SJCRH30 (cell line): Measurements from ENCODE around the gene LRP5. TPM values are rescaled to one million over a fixed set of nuclear protein-coding genes. Genes with fewer than 3 reads are reported as not detected.
A peak's percentile ranks its signal among the peaks of the same experiment; 100 is the strongest.

Experiments
- DNase-seq, 2 experiments: peaks; one replicate each; pipeline ENCODE4 v3.0.0-alpha.2; 2015 to 2020
- H3K27ac ChIP-seq: fragments of 250-450 bp; sonication (Bioruptor Pico); 2 replicates; pipeline ENCODE4 v1.5.1; 2020; ENCODE audit warnings: mild to moderate bottlenecking, moderate library complexity
- H3K27me3 ChIP-seq: fragments of 250-450 bp; sonication (Bioruptor Pico); 2 replicates; pipeline ENCODE4 v1.5.1; 2020; ENCODE audit warnings: mild to moderate bottlenecking, moderate library complexity
- H3K36me3 ChIP-seq: fragments of 250-450 bp; sonication (Bioruptor Pico); 2 replicates; pipeline ENCODE4 v1.5.1; 2020; ENCODE audit warnings: mild to moderate bottlenecking, moderate library complexity
- H3K4me1 ChIP-seq: fragments of 250-450 bp; sonication (Bioruptor Pico); 2 replicates; pipeline ENCODE4 v1.5.1; 2020; ENCODE audit warnings: mild to moderate bottlenecking, moderate library complexity
- H3K4me3 ChIP-seq: fragments of 250-450 bp; sonication (Bioruptor Pico); 2 replicates; pipeline ENCODE4 v1.5.1; 2020; ENCODE audit warnings: mild to moderate bottlenecking, moderate library complexity
- H3K9me3 ChIP-seq: fragments of 250-450 bp; sonication (Bioruptor Pico); replicated peaks from 2 replicates; pipeline ENCODE4 v1.5.1; 2020; ENCODE audit warnings: mild to moderate bottlenecking, moderate library complexity
- total RNA-seq: library from RNA; depleted of rRNA; stranded (reverse); fragments of >200 nt; shearing (Covaris generic); gene quantifications from 2 replicates; pipeline ENCODE4 v1.2.3, GENCODE V29; 2014

The LRP5 gene
- total RNA-seq, 1 experiment from 2014 or later = 46.5 TPM

- Histone ChIP-seq H3K36me3 (peaks cover 22% of the 10 kb centered on the region), H3K27me3 (no peaks in the 10 kb centered on the region), H3K4me1 (no peaks in the 10 kb centered on the region), H3K27ac (no peak overlapping the region), H3K9me3 (no peaks in the 10 kb centered on the region), H3K4me3 (no peak overlapping the region)
- DNase-seq = no peak
Observed at GRCh38 chr11:68350759-68351449, 38.5 kb downstream of the LRP5 start.

GRCh38 chr11:68351450-68352275 is 39.3 kb downstream of the LRP5 start:
- H3K9me3 ChIP-seq = no peaks in the 10 kb centered on the region
- peaks cover 27% of the 10 kb centered on the region for H3K36me3 ChIP-seq
- no peak overlapping the region for H3K4me3 ChIP-seq
- no peaks in the 10 kb centered on the region for H3K4me1 ChIP-seq
- no peaks in the 10 kb centered on the region for H3K27me3 ChIP-seq
- H3K27ac ChIP-seq = no peak overlapping the region
- no peak for DNase-seq

GRCh38 chr11:68352591-68352990 is 40.2 kb downstream of the LRP5 start:
- DNase-seq = no peak
- H3K27ac ChIP-seq = no peak overlapping the region
- no peaks in the 10 kb centered on the region for H3K9me3 ChIP-seq

GRCh38 chr11:68353118-68353517 is 40.7 kb downstream of the LRP5 start:
- Histone ChIP-seq H3K4me1 (no peaks in the 10 kb centered on the region), H3K27me3 (no peaks in the 10 kb centered on the region), H3K27ac (no peak overlapping the region), H3K9me3 (no peaks in the 10 kb centered on the region), H3K4me3 (no peak overlapping the region), H3K36me3 (peaks cover 40% of the 10 kb centered on the region)
- no peak for DNase-seq

More at GRCh38 chr11:68352591-68352990, 40.2 kb downstream of the LRP5 start:
- H3K4me3 ChIP-seq = no peak overlapping the region
- H3K4me1 ChIP-seq = no peaks in the 10 kb centered on the region
- H3K36me3 ChIP-seq = peaks cover 36% of the 10 kb centered on the region
- no peaks in the 10 kb centered on the region for H3K27me3 ChIP-seq

GRCh38 chr11:68353669-68354068 is 41.3 kb downstream of the LRP5 start:
- Histone ChIP-seq H3K36me3 (peaks cover 43% of the 10 kb centered on the region), H3K27me3 (no peaks in the 10 kb centered on the region), H3K27ac (no peak overlapping the region; the same call in 1 of the 2 replicates), H3K4me3 (no peak overlapping the region), H3K4me1 (no peaks in the 10 kb centered on the region), H3K9me3 (no peaks in the 10 kb centered on the region)
- DNase-seq = no peak

- Histone ChIP-seq H3K36me3 (peaks cover 47% of the 10 kb centered on the region), H3K27ac (peak overlapping the region; percentile 26; the same call in 1 of the 2 replicates), H3K4me1 (no peaks in the 10 kb centered on the region), H3K4me3 (no peak overlapping the region), H3K9me3 (no peaks in the 10 kb centered on the region), H3K27me3 (no peaks in the 10 kb centered on the region)
- peak in 1 of 2 experiments; percentile 29 for DNase-seq
Observed at GRCh38 chr11:68354148-68354872, 41.9 kb downstream of the LRP5 start.

- no peak for DNase-seq
- Histone ChIP-seq H3K27ac (no peak overlapping the region), H3K36me3 (peaks cover 49% of the 10 kb centered on the region), H3K27me3 (no peaks in the 10 kb centered on the region), H3K4me3 (no peak overlapping the region), H3K4me1 (no peaks in the 10 kb centered on the region), H3K9me3 (no peaks in the 10 kb centered on the region)
Observed at GRCh38 chr11:68355471-68355870, 43.1 kb downstream of the LRP5 start.

- no peak overlapping the region for H3K27ac ChIP-seq
- no peaks in the 10 kb centered on the region for H3K9me3 ChIP-seq
- H3K4me3 ChIP-seq = no peak overlapping the region
- H3K36me3 ChIP-seq = peaks cover 55% of the 10 kb centered on the region
- no peak for DNase-seq
- H3K27me3 ChIP-seq = no peaks in the 10 kb centered on the region
- no peaks in the 10 kb centered on the region for H3K4me1 ChIP-seq
Observed at GRCh38 chr11:68357568-68357967, 45.2 kb downstream of the LRP5 start.

GRCh38 chr11:68358416-68358815 is 46.0 kb downstream of the LRP5 start:
- H3K4me1 ChIP-seq = no peaks in the 10 kb centered on the region
- no peak for DNase-seq
- H3K36me3 ChIP-seq = peaks cover 55% of the 10 kb centered on the region
- no peaks in the 10 kb centered on the region for H3K9me3 ChIP-seq
- H3K27ac ChIP-seq = no peak overlapping the region
- no peaks in the 10 kb centered on the region for H3K27me3 ChIP-seq
- no peak overlapping the region for H3K4me3 ChIP-seq

- H3K36me3 ChIP-seq = peaks cover 45% of the 10 kb centered on the region
Observed at GRCh38 chr11:68361702-68362101, 49.3 kb downstream of the LRP5 start.

GRCh38 chr11:68362801-68363379 is 50.5 kb downstream of the LRP5 start:
- no peaks in the 10 kb centered on the region for H3K4me1 ChIP-seq
- H3K9me3 ChIP-seq = no peaks in the 10 kb centered on the region
- H3K36me3 ChIP-seq = peaks cover 33% of the 10 kb centered on the region
- H3K27me3 ChIP-seq = no peaks in the 10 kb centered on the region
- H3K27ac ChIP-seq = no peak overlapping the region
- H3K4me3 ChIP-seq = no peak overlapping the region
- no peak for DNase-seq

More at GRCh38 chr11:68361702-68362101, 49.3 kb downstream of the LRP5 start:
- no peak overlapping the region for H3K4me3 ChIP-seq
- H3K27ac ChIP-seq = no peak overlapping the region
- H3K4me1 ChIP-seq = no peaks in the 10 kb centered on the region
- H3K27me3 ChIP-seq = no peaks in the 10 kb centered on the region
- H3K9me3 ChIP-seq = no peaks in the 10 kb centered on the region
- no peak for DNase-seq

- DNase-seq = no peak
- no peaks in the 10 kb centered on the region for H3K27me3 ChIP-seq
- no peak overlapping the region for H3K27ac ChIP-seq
- H3K4me1 ChIP-seq = no peaks in the 10 kb centered on the region
- peaks cover 25% of the 10 kb centered on the region for H3K36me3 ChIP-seq
- H3K9me3 ChIP-seq = no peaks in the 10 kb centered on the region
- no peak overlapping the region for H3K4me3 ChIP-seq
Observed at GRCh38 chr11:68363776-68364175, 51.4 kb downstream of the LRP5 start.

GRCh38 chr11:68364581-68364980 is 52.2 kb downstream of the LRP5 start:
- Histone ChIP-seq H3K4me3 (no peak overlapping the region), H3K4me1 (no peaks in the 10 kb centered on the region), H3K27me3 (no peaks in the 10 kb centered on the region), H3K36me3 (peaks cover 18% of the 10 kb centered on the region; the same call in 1 of the 2 replicates), H3K27ac (no peak overlapping the region), H3K9me3 (no peaks in the 10 kb centered on the region)
- no peak for DNase-seq

GRCh38 chr11:68365943-68366435 is 53.6 kb downstream of the LRP5 start:
- no peak for DNase-seq
- no peaks in the 10 kb centered on the region for H3K9me3 ChIP-seq
- H3K27me3 ChIP-seq = no peaks in the 10 kb centered on the region
- no peak overlapping the region for H3K27ac ChIP-seq
- peaks cover 14% of the 10 kb centered on the region for H3K36me3 ChIP-seq
- H3K4me3 ChIP-seq = no peak overlapping the region
- no peaks in the 10 kb centered on the region for H3K4me1 ChIP-seq
